ENCODE data around the gene MTMR1.

The MTMR1 gene

DNA sequence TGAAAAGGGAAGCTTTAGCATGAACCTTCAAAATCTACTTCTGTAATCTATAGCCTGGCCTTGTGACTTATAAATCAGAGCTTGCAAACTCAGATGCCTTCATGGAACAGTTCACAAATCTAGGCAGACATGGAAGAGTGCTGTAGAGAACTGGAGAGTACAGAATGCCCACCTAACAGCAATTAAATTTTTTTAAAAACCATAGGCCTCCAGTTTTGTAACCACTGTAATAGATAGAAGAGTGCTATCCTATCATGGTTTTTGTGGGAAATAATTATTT is 10.4 kb downstream of the MTMR1 start:
- TF ChIP-seq, protein P1, sequence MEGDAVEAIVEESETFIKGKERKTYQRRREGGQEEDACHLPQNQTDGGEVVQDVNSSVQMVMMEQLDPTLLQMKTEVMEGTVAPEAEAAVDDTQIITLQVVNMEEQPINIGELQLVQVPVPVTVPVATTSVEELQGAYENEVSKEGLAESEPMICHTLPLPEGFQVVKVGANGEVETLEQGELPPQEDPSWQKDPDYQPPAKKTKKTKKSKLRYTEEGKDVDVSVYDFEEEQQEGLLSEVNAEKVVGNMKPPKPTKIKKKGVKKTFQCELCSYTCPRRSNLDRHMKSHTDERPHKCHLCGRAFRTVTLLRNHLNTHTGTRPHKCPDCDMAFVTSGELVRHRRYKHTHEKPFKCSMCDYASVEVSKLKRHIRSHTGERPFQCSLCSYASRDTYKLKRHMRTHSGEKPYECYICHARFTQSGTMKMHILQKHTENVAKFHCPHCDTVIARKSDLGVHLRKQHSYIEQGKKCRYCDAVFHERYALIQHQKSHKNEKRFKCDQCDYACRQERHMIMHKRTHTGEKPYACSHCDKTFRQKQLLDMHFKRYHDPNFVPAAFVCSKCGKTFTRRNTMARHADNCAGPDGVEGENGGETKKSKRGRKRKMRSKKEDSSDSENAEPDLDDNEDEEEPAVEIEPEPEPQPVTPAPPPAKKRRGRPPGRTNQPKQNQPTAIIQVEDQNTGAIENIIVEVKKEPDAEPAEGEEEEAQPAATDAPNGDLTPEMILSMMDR (IDR thresholded peaks at IDR 0.05; ENCODE audit: insufficient read depth, low read depth, low read length, missing control alignments): no peak
- DNase-seq (ENCODE audit: low read depth): no peak
- H3K4me3 ChIP-seq (ENCODE audit: low read length): no peak overlapping the region

DNA sequence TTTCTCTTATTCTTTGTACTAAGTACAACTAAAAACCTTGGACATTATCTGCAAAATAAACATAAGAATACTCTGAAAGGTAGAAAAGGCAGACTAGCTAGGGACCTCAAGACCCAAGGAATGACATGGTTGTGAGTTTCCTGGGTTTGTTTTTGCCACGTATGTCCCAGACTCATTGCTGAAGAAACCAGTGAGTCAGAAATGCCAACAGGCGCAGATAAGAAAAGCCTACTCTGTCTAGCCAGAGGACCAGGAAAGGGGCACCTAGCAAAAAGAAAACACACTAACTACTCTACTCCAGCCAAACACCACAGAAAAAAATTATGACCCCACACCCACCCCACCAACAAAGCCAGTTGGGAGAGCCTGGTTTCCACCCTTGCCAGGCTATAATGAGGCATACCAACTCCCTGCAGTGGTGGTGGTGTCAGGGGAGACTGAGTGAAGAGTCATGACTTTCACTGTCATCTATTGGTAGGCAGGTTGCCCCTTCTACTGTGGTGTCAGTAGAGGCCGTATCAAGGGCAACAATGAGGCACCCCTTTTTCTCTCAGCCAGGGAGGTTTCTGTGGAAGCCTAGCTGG is 10.9 kb downstream of the MTMR1 start:
- TF ChIP-seq, protein P1 (IDR thresholded peaks at IDR 0.05; ENCODE audit: insufficient read depth, low read depth, low read length, missing control alignments): no peak
- no peak overlapping the region for H3K4me3 ChIP-seq (ENCODE audit: low read length)
- DNase-seq (ENCODE audit: low read depth): peak; percentile 78

DNA sequence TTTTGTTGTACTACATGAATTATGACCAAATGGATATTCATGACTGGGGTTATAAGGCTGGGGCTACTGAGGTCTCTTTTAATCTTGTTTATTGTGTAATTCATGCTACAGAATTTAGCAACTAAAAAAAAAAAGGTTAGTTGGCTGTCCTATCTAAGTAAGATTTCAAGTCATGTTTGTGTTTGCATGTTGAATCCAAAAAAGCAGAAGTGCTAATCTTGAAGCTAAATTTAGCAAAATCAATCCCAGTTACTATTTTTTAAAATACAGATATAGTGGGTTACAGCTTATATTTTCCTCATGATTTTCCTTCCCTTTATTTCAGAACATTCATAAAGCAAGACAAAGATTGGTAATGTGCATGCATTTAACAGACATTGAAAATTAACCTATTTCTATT is 19.4 kb downstream of the MTMR1 start:
- TF ChIP-seq, protein P1 (IDR thresholded peaks at IDR 0.05; ENCODE audit: insufficient read depth, low read depth, low read length, missing control alignments): no peak
- no peak for DNase-seq (ENCODE audit: low read depth)
- no peak overlapping the region for H3K4me3 ChIP-seq (ENCODE audit: low read length)

DNA sequence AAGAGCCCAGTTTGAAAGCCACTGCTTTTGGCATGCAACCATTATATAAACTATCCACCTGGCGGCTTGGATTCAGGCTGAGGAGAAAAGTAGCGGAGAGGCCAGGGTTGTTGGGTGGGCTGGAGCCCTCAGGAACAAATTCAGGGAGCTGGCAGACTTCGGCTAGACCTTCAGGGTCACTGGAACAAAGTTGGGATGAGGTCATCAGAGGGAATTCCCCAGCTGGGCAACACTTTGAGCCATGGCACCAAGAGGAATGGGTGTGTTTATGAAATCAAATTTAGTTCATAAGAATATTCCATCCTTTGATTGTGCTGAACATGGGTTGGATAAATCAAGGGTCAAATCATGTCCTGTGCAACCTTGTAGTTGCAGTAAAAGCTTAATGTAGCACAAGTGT is 22.0 kb downstream of the MTMR1 start:
- TF ChIP-seq, protein P1 (IDR thresholded peaks at IDR 0.05; ENCODE audit: insufficient read depth, low read depth, low read length, missing control alignments): no peak
- peak; percentile 24 for DNase-seq (ENCODE audit: low read depth)
- no peak overlapping the region for H3K4me3 ChIP-seq (ENCODE audit: low read length)

DNA sequence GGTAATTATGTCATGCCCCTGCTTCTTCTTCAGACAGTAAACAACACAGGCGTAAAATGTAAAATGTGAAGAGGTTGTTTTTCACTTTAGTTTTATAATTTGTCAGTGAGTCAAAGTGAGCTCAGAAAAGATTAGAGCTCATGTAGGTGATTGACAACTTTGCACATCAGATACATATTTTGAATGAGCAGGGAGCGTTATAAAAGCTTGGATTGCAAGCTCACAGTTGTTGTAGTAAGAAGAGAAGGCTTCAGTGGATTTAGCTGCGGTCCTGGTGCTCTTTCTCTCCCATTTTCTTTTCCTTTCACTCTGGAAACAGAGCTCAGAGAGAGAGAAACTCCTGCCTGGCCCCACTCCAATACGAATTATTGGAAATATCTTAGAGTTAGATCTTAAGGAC is 26.4 kb downstream of the MTMR1 start:
- no peak for DNase-seq (ENCODE audit: low read depth)
- TF ChIP-seq, protein P1 (IDR thresholded peaks at IDR 0.05; ENCODE audit: insufficient read depth, low read depth, low read length, missing control alignments): no peak
- no peak overlapping the region for H3K4me3 ChIP-seq (ENCODE audit: low read length)

DNA sequence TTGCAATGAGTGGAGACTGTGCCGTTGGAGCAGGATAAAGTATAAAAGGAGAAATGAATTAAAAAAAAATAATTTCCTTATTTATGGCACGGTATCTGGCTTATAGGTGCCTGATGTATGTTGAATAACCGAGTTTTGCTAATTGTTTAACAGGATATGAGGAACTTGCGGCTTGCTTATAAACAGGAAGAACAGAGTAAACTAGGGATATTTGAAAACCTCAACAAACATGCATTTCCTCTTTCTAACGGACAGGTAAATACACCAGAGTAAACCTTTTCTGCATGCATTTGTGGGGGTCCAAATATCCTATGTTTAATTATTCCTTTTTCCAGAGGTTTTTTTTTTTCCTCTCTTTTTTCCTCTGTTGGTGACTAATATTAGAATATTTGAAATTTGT is 36.8 kb downstream of the MTMR1 start:
- TF ChIP-seq, protein P1 (IDR thresholded peaks at IDR 0.05; ENCODE audit: insufficient read depth, low read depth, low read length, missing control alignments): no peak
- no peak overlapping the region for H3K4me3 ChIP-seq (ENCODE audit: low read length)

DNA sequence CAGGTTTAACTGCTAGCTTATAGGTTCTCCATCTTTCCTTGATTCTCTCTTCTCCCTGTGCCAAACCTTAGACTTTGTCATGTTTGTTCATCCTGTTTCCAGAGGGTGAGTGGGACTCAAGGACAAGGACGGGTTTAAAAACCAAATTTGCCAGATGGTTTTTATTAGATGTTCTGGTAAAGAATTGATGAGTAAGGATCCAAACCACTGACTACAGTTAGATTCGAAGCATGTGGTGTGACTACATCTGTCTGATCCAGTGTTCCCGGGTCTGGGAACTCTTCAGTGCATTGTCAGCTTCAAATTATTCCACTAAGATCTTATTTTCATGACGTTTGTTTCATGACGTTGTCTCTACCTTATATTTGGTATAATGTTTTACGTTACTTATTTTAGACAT is 37.5 kb downstream of the MTMR1 start:
- TF ChIP-seq, protein P1 (IDR thresholded peaks at IDR 0.05; ENCODE audit: insufficient read depth, low read depth, low read length, missing control alignments): no peak
- no peak for DNase-seq (ENCODE audit: low read depth)
- no peak overlapping the region for H3K4me3 ChIP-seq (ENCODE audit: low read length)

More for the DNA sequence above, 36.8 kb downstream of the MTMR1 start:
- DNase-seq (ENCODE audit: low read depth): no peak
